ENCODE results near the gene RXFP1.

DNA sequence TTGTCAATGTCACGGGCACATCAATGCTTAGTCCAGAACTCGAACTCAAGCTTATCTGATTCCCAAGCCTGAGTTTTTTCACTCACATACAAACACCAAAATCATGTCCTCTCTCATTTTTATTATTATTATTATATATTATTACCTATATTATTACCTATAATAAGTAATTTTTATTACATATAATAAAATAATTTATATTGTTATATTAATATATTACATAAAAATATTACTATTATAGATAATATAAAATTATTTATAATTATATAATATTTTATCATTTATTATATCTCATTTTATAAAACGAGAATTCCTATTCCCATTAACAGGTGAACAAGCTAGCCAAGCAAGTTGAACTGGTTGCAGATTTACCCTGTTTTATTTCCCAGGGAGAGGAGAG lies 13.0 kb downstream of the RXFP1 start:
- no peak for TF ChIP-seq BHLHE40 (IDR thresholded peaks at IDR 0.05; ENCODE audit: borderline replicate concordance)
- TF ChIP-seq HDGF (IDR thresholded peaks at IDR 0.05; ENCODE audit: borderline replicate concordance): no peak

Measured in HEK293T (cell line).